Measurements from ENCODE around the gene DCDC1. TPM values are rescaled to one million over a fixed set of nuclear protein-coding genes. Genes with fewer than 3 reads are reported as not detected.

DCDC1 gene
- total RNA-seq, 4 donors from 2014 or later, result 0.32 TPM; not detected in 3

- Histone ChIP-seq H3K9me3 (no peaks in the 10 kb centered on the region), H3K36me3 (no peaks in the 10 kb centered on the region), H3K4me1 (no peaks in the 10 kb centered on the region), H3K4me3 (no peak overlapping the region), H3K27me3 (no peaks in the 10 kb centered on the region), H3K27ac (no peak overlapping the region)
- no peak for DNase-seq
- intact Hi-C loops (cut with DNase I; ENCODE audit: low total_unique reads) (no loop called here), in situ Hi-C loops (cut with MboI; ENCODE audit: low pct_ligation_motif_present in 1 of 4, low pct_unique_long_range_greater_than_20kb in 1 of 4, low sequenced_read_pairs in 3 of 4) (no loop called here)
- WGBS, 2 donors (ENCODE audit: low coverage in 1 of 2), result 41 to 43% methylated on average over 2 to 3 of the region's 3 CpGs
- no peak for TF ChIP-seq POLR2AphosphoS5 (IDR thresholded peaks at IDR 0.05)
Observed at GRCh38 chr11:31127290-31127689, 242.2 kb downstream of the DCDC1 start.

GRCh38 chr11:31120428-31120827 is 249.1 kb downstream of the DCDC1 start:
- H3K27ac ChIP-seq, result no peak overlapping the region
- intact Hi-C loops (cut with DNase I; ENCODE audit: low total_unique reads) (no loop called here), in situ Hi-C loops (cut with MboI; ENCODE audit: low pct_ligation_motif_present in 1 of 4, low pct_unique_long_range_greater_than_20kb in 1 of 4, low sequenced_read_pairs in 3 of 4) (loop anchor here in 1 of 4 donors (25.0 kb wide), 1 partner anchor 1042 kb away; no protein-coding TSS in a partner anchor)
- H3K9me3 ChIP-seq, result no peaks in the 10 kb centered on the region
- no peaks in the 10 kb centered on the region for H3K4me1 ChIP-seq
- DNase-seq, result no peak
- H3K4me3 ChIP-seq, result no peak overlapping the region
- no peaks in the 10 kb centered on the region for H3K27me3 ChIP-seq
- H3K36me3 ChIP-seq, result no peaks in the 10 kb centered on the region
- TF ChIP-seq CTCF (IDR thresholded peaks at IDR 0.05) (no peak), POLR2A (IDR thresholded peaks at IDR 0.05) (no peak), EP300 (IDR thresholded peaks at IDR 0.05; ENCODE audit: low read depth) (no peak), POLR2AphosphoS5 (IDR thresholded peaks at IDR 0.05) (no peak)
- WGBS, 2 donors (ENCODE audit: low coverage in 1 of 2), result 78 to 84% methylated on average over 1 of the region's 1 CpG

- in situ Hi-C loops (cut with MboI; ENCODE audit: low pct_ligation_motif_present in 1 of 4, low pct_unique_long_range_greater_than_20kb in 1 of 4, low sequenced_read_pairs in 3 of 4) (loop anchor here in 1 of 4 donors (25.0 kb wide), 1 partner anchor 1044 kb away; no protein-coding TSS in a partner anchor), intact Hi-C loops (cut with DNase I; ENCODE audit: low total_unique reads) (no loop called here)
- no peak for TF ChIP-seq POLR2A (IDR thresholded peaks at IDR 0.05)
- no peak for TF ChIP-seq CTCF (IDR thresholded peaks at IDR 0.05)
- TF ChIP-seq EP300 (IDR thresholded peaks at IDR 0.05; ENCODE audit: low read depth), result no peak
- no peak for TF ChIP-seq POLR2AphosphoS5 (IDR thresholded peaks at IDR 0.05)
- no peak overlapping the region for H3K4me3 ChIP-seq
- H3K4me1 ChIP-seq, result no peaks in the 10 kb centered on the region
- no peaks in the 10 kb centered on the region for H3K27me3 ChIP-seq
- H3K9me3 ChIP-seq, result no peaks in the 10 kb centered on the region
- DNase-seq, result no peak
- 83 to 100% methylated on average over 2 to 6 of the region's 6 CpGs for WGBS, 2 donors (ENCODE audit: low coverage in 1 of 2)
- no peak overlapping the region for H3K27ac ChIP-seq
- no peaks in the 10 kb centered on the region for H3K36me3 ChIP-seq
Observed at GRCh38 chr11:31118566-31118965, 251.0 kb downstream of the DCDC1 start.

GRCh38 chr11:31117038-31117437 is 252.5 kb downstream of the DCDC1 start:
- Histone ChIP-seq H3K9me3 (no peaks in the 10 kb centered on the region), H3K36me3 (no peaks in the 10 kb centered on the region), H3K27ac (no peak overlapping the region), H3K4me3 (no peak overlapping the region), H3K27me3 (no peaks in the 10 kb centered on the region), H3K4me1 (no peaks in the 10 kb centered on the region)
- WGBS, 2 donors (ENCODE audit: low coverage in 1 of 2), result 80 to 81% methylated on average over 1 to 2 of the region's 2 CpGs
- intact Hi-C loops (cut with DNase I; ENCODE audit: low total_unique reads), result no loop called here
- DNase-seq, result no peak
- no peak for TF ChIP-seq EP300 (IDR thresholded peaks at IDR 0.05; ENCODE audit: low read depth)
- TF ChIP-seq POLR2A (IDR thresholded peaks at IDR 0.05), result no peak
- TF ChIP-seq POLR2AphosphoS5 (IDR thresholded peaks at IDR 0.05), result no peak
- TF ChIP-seq CTCF (IDR thresholded peaks at IDR 0.05), result no peak
- in situ Hi-C loops (cut with MboI; ENCODE audit: low pct_ligation_motif_present in 1 of 4, low pct_unique_long_range_greater_than_20kb in 1 of 4, low sequenced_read_pairs in 3 of 4), result loop anchor here in 1 of 4 donors (25.0 kb wide), 1 partner anchor 1045 kb away; no protein-coding TSS in a partner anchor

GRCh38 chr11:31114442-31114841 is 255.1 kb downstream of the DCDC1 start:
- no peaks in the 10 kb centered on the region for H3K27me3 ChIP-seq
- TF ChIP-seq POLR2AphosphoS5 (IDR thresholded peaks at IDR 0.05) (no peak), EP300 (IDR thresholded peaks at IDR 0.05; ENCODE audit: low read depth) (no peak), POLR2A (IDR thresholded peaks at IDR 0.05) (no peak), CTCF (IDR thresholded peaks at IDR 0.05) (no peak)
- intact Hi-C loops (cut with DNase I; ENCODE audit: low total_unique reads), result no loop called here
- no peak overlapping the region for H3K27ac ChIP-seq
- in situ Hi-C loops (cut with MboI; ENCODE audit: low pct_ligation_motif_present in 1 of 4, low pct_unique_long_range_greater_than_20kb in 1 of 4, low sequenced_read_pairs in 3 of 4), result loop anchor here in 1 of 4 donors (25.0 kb wide), 1 partner anchor 1048 kb away; no protein-coding TSS in a partner anchor
- 56 to 72% methylated on average over 2 of the region's 2 CpGs for WGBS, 2 donors (ENCODE audit: low coverage in 1 of 2)
- no peak for DNase-seq
- no peak overlapping the region for H3K4me3 ChIP-seq
- H3K36me3 ChIP-seq, result no peaks in the 10 kb centered on the region
- H3K9me3 ChIP-seq, result no peaks in the 10 kb centered on the region
- no peaks in the 10 kb centered on the region for H3K4me1 ChIP-seq
